ENCODE measurements around the gene ZNF766. TPM values are rescaled to one million over a fixed set of nuclear protein-coding genes. Genes with fewer than 3 reads are reported as not detected.

The ZNF766 gene
- total RNA-seq, 2 experiments from 2014 or later: 39.3 to 43.2 TPM

- H3K4me3 Mint-ChIP-seq: no peak overlapping the region
- no peaks in the 10 kb centered on the region for H3K9me3 Mint-ChIP-seq
- no peak for ATAC-seq (ENCODE audit: poor library complexity)
Observed at GRCh38 chr19:52227196-52227940, 42.0 kb upstream of the ZNF766 start.

GRCh38 chr19:52227980-52228379, 41.4 kb upstream of the ZNF766 start:
- Histone ChIP-seq H3K27me3 (ENCODE audit: control insufficient read depth in 1 of 2, insufficient read depth in 2 of 2, low read length in 2 of 2) (no peaks in the 10 kb centered on the region), H3K4me3 (ENCODE audit: low read length) (no peak overlapping the region), H3K4me1 (ENCODE audit: insufficient read depth, low read length) (no peaks in the 10 kb centered on the region), H3K9me3 (ENCODE audit: control insufficient read depth in 1 of 2, insufficient read depth in 1 of 2, low read length in 2 of 2) (no peaks in the 10 kb centered on the region), H3K27ac (ENCODE audit: low read depth in 1 of 2, low read length in 2 of 2) (no peak overlapping the region), H3K36me3 (ENCODE audit: insufficient read depth, low read length) (peaks cover 49% of the 10 kb centered on the region)
- TF ChIP-seq CTCF (IDR thresholded peaks at IDR 0.05): no peak
- Mint-ChIP-seq H3K4me3 (no peak overlapping the region), H3K9me3 (no peaks in the 10 kb centered on the region), H3K27ac (no peak overlapping the region), H3K4me1 (ENCODE audit: low read depth) (no peaks in the 10 kb centered on the region), H3K36me3 (ENCODE audit: low read depth) (peaks cover 58% of the 10 kb centered on the region), H3K27me3 (no peaks in the 10 kb centered on the region)
- ATAC-seq (ENCODE audit: poor library complexity) (no peak), DNase-seq (no peak)
- ChIA-PET POLR2A (no interaction called here), CTCF (no interaction called here)
- intact Hi-C loops (cut with DNase I, micrococcal nuclease): no loop called here

More at GRCh38 chr19:52227196-52227940, 42.0 kb upstream of the ZNF766 start:
- Histone ChIP-seq H3K36me3 (ENCODE audit: insufficient read depth, low read length) (peaks cover 55% of the 10 kb centered on the region), H3K4me1 (ENCODE audit: insufficient read depth, low read length) (no peaks in the 10 kb centered on the region), H3K27me3 (ENCODE audit: control insufficient read depth in 1 of 2, insufficient read depth in 2 of 2, low read length in 2 of 2) (no peaks in the 10 kb centered on the region), H3K4me3 (ENCODE audit: low read length) (no peak overlapping the region), H3K27ac (ENCODE audit: low read depth in 1 of 2, low read length in 2 of 2) (no peak overlapping the region), H3K9me3 (ENCODE audit: control insufficient read depth in 1 of 2, insufficient read depth in 1 of 2, low read length in 2 of 2) (no peaks in the 10 kb centered on the region)
- Mint-ChIP-seq H3K36me3 (ENCODE audit: low read depth) (peaks cover 64% of the 10 kb centered on the region), H3K4me1 (ENCODE audit: low read depth) (no peaks in the 10 kb centered on the region), H3K27me3 (no peaks in the 10 kb centered on the region), H3K27ac (peak overlapping the region; percentile 39)
- no peak for TF ChIP-seq CTCF (IDR thresholded peaks at IDR 0.05)
- intact Hi-C loops (cut with DNase I, micrococcal nuclease): no loop called here
- DNase-seq: no peak
- CTCF ChIA-PET: no interaction called here
- POLR2A ChIA-PET: no interaction called here

- ChIA-PET CTCF (interaction anchor here (1.2 kb wide), 1 partner anchor 8 kb away, joined by 4 read pairs; no protein-coding TSS in a partner anchor), POLR2A (interaction anchor here (0.6 kb wide), 1 partner anchor 1806 kb away, joined by 3 read pairs; no protein-coding TSS in a partner anchor)
- Mint-ChIP-seq H3K27me3 (no peaks in the 10 kb centered on the region), H3K9me3 (no peaks in the 10 kb centered on the region), H3K36me3 (ENCODE audit: low read depth) (peaks cover 43% of the 10 kb centered on the region), H3K4me3 (no peak overlapping the region), H3K27ac (no peak overlapping the region), H3K4me1 (ENCODE audit: low read depth) (no peaks in the 10 kb centered on the region)
- Histone ChIP-seq H3K4me3 (ENCODE audit: low read length) (no peak overlapping the region), H3K4me1 (ENCODE audit: insufficient read depth, low read length) (no peaks in the 10 kb centered on the region), H3K36me3 (ENCODE audit: insufficient read depth, low read length) (peaks cover 35% of the 10 kb centered on the region), H3K9me3 (ENCODE audit: control insufficient read depth in 1 of 2, insufficient read depth in 1 of 2, low read length in 2 of 2) (no peaks in the 10 kb centered on the region), H3K27me3 (ENCODE audit: control insufficient read depth in 1 of 2, insufficient read depth in 2 of 2, low read length in 2 of 2) (no peaks in the 10 kb centered on the region), H3K27ac (ENCODE audit: low read depth in 1 of 2, low read length in 2 of 2) (no peak overlapping the region)
- ATAC-seq (ENCODE audit: poor library complexity) (no peak), DNase-seq (no peak)
- intact Hi-C loops (cut with DNase I, micrococcal nuclease): no loop called here
- TF ChIP-seq CTCF (IDR thresholded peaks at IDR 0.05): no peak
Observed at GRCh38 chr19:52229524-52229923, 39.9 kb upstream of the ZNF766 start.

Data from CD4-positive, alpha-beta T cell (primary cell).